ENCODE results near the gene ZNF500. TPM values are rescaled to one million over a fixed set of nuclear protein-coding genes. Genes with fewer than 3 reads are reported as not detected.

ZNF500 gene
- total RNA-seq, 1 experiment from 2014 or later: 18.3 TPM

DNA sequence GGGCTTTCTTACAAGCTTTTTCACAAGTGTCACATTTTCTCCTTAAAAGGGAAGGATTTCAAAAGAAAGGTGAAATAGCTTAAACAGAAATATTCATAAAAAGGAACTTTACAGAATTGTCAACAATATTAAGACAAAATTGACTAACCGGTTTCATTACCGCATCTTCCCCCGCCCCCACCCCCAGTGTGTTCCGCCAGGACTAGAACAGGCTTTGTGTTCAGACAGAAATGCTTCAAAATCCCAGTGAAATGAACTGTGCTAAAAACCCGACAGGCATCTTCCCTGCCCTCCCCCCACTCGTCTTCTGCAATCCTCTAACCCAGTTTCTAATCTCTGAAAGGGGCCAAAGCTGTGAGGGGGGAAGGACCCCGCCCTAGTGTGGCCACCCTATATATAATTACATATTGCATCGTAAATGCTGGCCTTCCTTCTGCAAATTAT lies 36.5 kb upstream of the ZNF500 start:
- H3K27me3 ChIP-seq (ENCODE audit: insufficient read depth, low read length): no peaks in the 10 kb centered on the region
- H3K4me2 ChIP-seq (ENCODE audit: insufficient read depth, insufficient read length, low read length): peak overlapping the region; percentile 83
- no peaks in the 10 kb centered on the region for H4K20me1 ChIP-seq (ENCODE audit: control insufficient read depth, insufficient read depth, insufficient read length)
- no CpG with 5 or more reads among the region's 8 CpGs for WGBS (ENCODE audit: extremely low coverage, insufficient read length, low lambda C conversion rate)
- Mint-ChIP-seq H3K9me3 (no peaks in the 10 kb centered on the region), H3K27ac (peak overlapping the region in 1 of 3 experiments; percentile 72; a peak in 2 of 7 replicates), H3K4me3 (peak overlapping the region; percentile 76 to 84), H3K27me3 (ENCODE audit: low read depth) (no peaks in the 10 kb centered on the region; the same call in 1 of the 2 replicates), H3K4me1 (peaks cover 17 to 31% of the 10 kb centered on the region in 2 experiments), H3K36me3 (ENCODE audit: insufficient read depth in 1 of 3, low read depth in 3 of 3) (peaks cover 17 to 46% (median 43%) of the 10 kb centered on the region in 3 experiments; a peak in 6 of 7 replicates)
- H2BK120ac ChIP-seq (ENCODE audit: low read depth, low read length, poor library complexity, severe bottlenecking): no peak overlapping the region
- no peak overlapping the region for H3K23ac ChIP-seq (ENCODE audit: insufficient read length, low read depth, low read length)
- no peak overlapping the region for H3K56ac ChIP-seq (ENCODE audit: insufficient read length, low read depth, low read length)
- H4K91ac ChIP-seq (ENCODE audit: insufficient read length, low read depth, low read length): no peak overlapping the region
- H3K23me2 ChIP-seq (ENCODE audit: insufficient read length, low read depth, low read length, poor library complexity, severe bottlenecking): peaks cover 7% of the 10 kb centered on the region
- TF ChIP-seq, protein P1, sequence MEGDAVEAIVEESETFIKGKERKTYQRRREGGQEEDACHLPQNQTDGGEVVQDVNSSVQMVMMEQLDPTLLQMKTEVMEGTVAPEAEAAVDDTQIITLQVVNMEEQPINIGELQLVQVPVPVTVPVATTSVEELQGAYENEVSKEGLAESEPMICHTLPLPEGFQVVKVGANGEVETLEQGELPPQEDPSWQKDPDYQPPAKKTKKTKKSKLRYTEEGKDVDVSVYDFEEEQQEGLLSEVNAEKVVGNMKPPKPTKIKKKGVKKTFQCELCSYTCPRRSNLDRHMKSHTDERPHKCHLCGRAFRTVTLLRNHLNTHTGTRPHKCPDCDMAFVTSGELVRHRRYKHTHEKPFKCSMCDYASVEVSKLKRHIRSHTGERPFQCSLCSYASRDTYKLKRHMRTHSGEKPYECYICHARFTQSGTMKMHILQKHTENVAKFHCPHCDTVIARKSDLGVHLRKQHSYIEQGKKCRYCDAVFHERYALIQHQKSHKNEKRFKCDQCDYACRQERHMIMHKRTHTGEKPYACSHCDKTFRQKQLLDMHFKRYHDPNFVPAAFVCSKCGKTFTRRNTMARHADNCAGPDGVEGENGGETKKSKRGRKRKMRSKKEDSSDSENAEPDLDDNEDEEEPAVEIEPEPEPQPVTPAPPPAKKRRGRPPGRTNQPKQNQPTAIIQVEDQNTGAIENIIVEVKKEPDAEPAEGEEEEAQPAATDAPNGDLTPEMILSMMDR (conservative IDR thresholded peaks at IDR 0.05): no peak
- H3K9ac ChIP-seq (ENCODE audit: extremely low read depth, insufficient read length, low read length): no peak overlapping the region
- H2BK20ac ChIP-seq (ENCODE audit: low read depth, low read length, poor library complexity, severe bottlenecking): no peak overlapping the region
- no peak overlapping the region for H3K4ac ChIP-seq (ENCODE audit: low read depth, low read length)
- H2BK15ac ChIP-seq (ENCODE audit: low read depth, low read length): no peak overlapping the region
- no peak overlapping the region for H3T11ph ChIP-seq (ENCODE audit: low read length)
- DNase-seq: no peak
- H2BK5ac ChIP-seq (ENCODE audit: insufficient read length, low read length): no peak overlapping the region
- no peak overlapping the region for H2AFZ ChIP-seq (ENCODE audit: low read length)
- no peaks in the 10 kb centered on the region for H3K9me3 ChIP-seq (ENCODE audit: control insufficient read depth, low read depth, low read length)
- no peak overlapping the region for H3K18ac ChIP-seq (ENCODE audit: insufficient read length, low read depth, low read length)
- no peak overlapping the region for H2BK12ac ChIP-seq (ENCODE audit: insufficient read length, low read depth, low read length)
- no peak overlapping the region for H4K8ac ChIP-seq (replicated peaks; ENCODE audit: insufficient read length, low read depth, low read length)
- no peak overlapping the region for H3K27ac ChIP-seq (ENCODE audit: insufficient read length, low read depth, low read length)
- H3K4me1 ChIP-seq (ENCODE audit: insufficient read depth, low read length): no peaks in the 10 kb centered on the region
- H3K79me2 ChIP-seq (ENCODE audit: insufficient read depth, low read length): no peaks in the 10 kb centered on the region
- no peaks in the 10 kb centered on the region for H3K79me1 ChIP-seq (ENCODE audit: insufficient read depth, low read depth, low read length, poor library complexity, severe bottlenecking)
- H2AK5ac ChIP-seq (ENCODE audit: insufficient read length, low read length): no peak overlapping the region
- no peak overlapping the region for H3K14ac ChIP-seq (ENCODE audit: insufficient read depth, low read length)
- H4K5ac ChIP-seq (ENCODE audit: insufficient read length, low read depth, low read length): no peak overlapping the region

All from H9 (cell line).